ENCODE data around the gene PDPK1. TPM values are rescaled to one million over a fixed set of nuclear protein-coding genes. Genes with fewer than 3 reads are reported as not detected.

Gene PDPK1
- polyA plus RNA-seq, 1 donor from 2014 or later = 45.1 TPM

- Mint-ChIP-seq H3K36me3 (peaks cover 5% of the 10 kb centered on the region), H3K4me3 (peak overlapping the region; percentile 91 to 97 (median 94))
These were observed 23.3 kb upstream of the PDPK1 start for GRCh38 chr16:2514333-2515179.

GRCh38 chr16:2515180-2515851 lies 22.5 kb upstream of the PDPK1 start:
- H3K27ac Mint-ChIP-seq = peak overlapping the region; percentile 95 to 99 (median 99)
- H3K4me3 Mint-ChIP-seq = peak overlapping the region; percentile 91 to 94 (median 92)
- H3K4me1 Mint-ChIP-seq = peaks cover 48 to 55% (median 50%) of the 10 kb centered on the region in 3 donors
- no peaks in the 10 kb centered on the region for H3K9me3 Mint-ChIP-seq
- H3K27me3 Mint-ChIP-seq = peaks cover 2% of the 10 kb centered on the region
- peaks cover 5% of the 10 kb centered on the region for H3K36me3 Mint-ChIP-seq

More at GRCh38 chr16:2514333-2515179, 23.3 kb upstream of the PDPK1 start:
- peak overlapping the region; percentile 95 to 100 (median 99) for H3K27ac Mint-ChIP-seq
- H3K9me3 Mint-ChIP-seq = no peaks in the 10 kb centered on the region
- peaks cover 2% of the 10 kb centered on the region for H3K27me3 Mint-ChIP-seq
- H3K4me1 Mint-ChIP-seq = peaks cover 52 to 57% (median 52%) of the 10 kb centered on the region in 3 donors

- H3K27me3 Mint-ChIP-seq = peaks cover 2% of the 10 kb centered on the region
- H3K9me3 Mint-ChIP-seq = no peaks in the 10 kb centered on the region
- H3K36me3 Mint-ChIP-seq = peaks cover 5% of the 10 kb centered on the region
- peak overlapping the region; percentile 91 to 94 (median 92) for H3K4me3 Mint-ChIP-seq
- peak overlapping the region; percentile 57 to 99 (median 95) for H3K27ac Mint-ChIP-seq
- peaks cover 48 to 63% (median 50%) of the 10 kb centered on the region in 3 donors for H3K4me1 Mint-ChIP-seq
These were observed 21.2 kb upstream of the PDPK1 start for GRCh38 chr16:2516391-2517240.

DNA sequence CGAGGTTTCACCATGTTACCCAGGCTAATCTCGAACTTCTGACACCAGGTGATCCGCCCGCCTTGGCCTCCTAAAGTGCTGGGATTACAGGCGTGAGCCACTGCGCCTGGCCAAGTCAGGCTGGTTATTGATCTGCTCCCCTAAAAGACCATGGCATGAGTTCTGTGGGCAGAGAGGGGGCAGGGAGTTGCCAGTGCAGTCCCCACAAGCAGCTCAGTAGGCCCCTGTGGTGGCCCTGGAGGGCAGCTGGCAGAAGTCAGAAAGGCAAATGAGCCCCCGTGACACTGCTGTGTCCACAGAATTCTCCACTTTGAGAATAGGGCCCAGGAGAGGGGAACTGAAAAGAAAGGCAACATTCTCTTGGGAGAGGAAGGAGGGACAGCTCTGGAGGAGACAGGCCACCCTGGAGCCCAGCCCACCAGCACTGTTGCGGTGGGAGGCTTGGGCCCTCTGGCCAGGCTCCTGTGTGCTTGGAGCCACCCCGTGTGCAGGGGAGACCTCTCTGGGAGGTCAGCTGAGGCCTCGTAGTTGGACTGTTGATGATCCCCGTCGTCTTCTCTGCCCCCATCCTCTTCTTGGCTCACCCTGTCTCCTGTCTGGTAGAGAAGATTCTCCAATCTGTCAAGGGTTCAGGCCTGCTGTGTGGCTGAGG lies 19.7 kb upstream of the PDPK1 start:
- peak overlapping the region; percentile 57 to 99 (median 80) for H3K27ac Mint-ChIP-seq
- peaks cover 2% of the 10 kb centered on the region for H3K27me3 Mint-ChIP-seq
- H3K36me3 Mint-ChIP-seq = peaks cover 5% of the 10 kb centered on the region
- H3K4me1 Mint-ChIP-seq = peaks cover 43 to 59% (median 44%) of the 10 kb centered on the region in 3 donors
- H3K9me3 Mint-ChIP-seq = no peaks in the 10 kb centered on the region
- H3K4me3 Mint-ChIP-seq = peak overlapping the region; percentile 48 to 93 (median 72)

- Mint-ChIP-seq H3K9me3 (no peaks in the 10 kb centered on the region), H3K27me3 (peaks cover 2% of the 10 kb centered on the region), H3K4me3 (peak overlapping the region in 2 of 4 donors; percentile 66 to 93), H3K36me3 (peaks cover 5% of the 10 kb centered on the region), H3K4me1 (peaks cover 40 to 55% (median 40%) of the 10 kb centered on the region in 3 donors), H3K27ac (peak overlapping the region; percentile 96 to 99 (median 99))
These were observed 18.8 kb upstream of the PDPK1 start for GRCh38 chr16:2518823-2519710.

- Mint-ChIP-seq H3K4me1 (peaks cover 40 to 58% (median 44%) of the 10 kb centered on the region in 3 donors), H3K4me3 (peak overlapping the region; percentile 66 to 93 (median 93)), H3K27ac (peak overlapping the region; percentile 96 to 99 (median 99)), H3K27me3 (peaks cover 2% of the 10 kb centered on the region), H3K9me3 (no peaks in the 10 kb centered on the region), H3K36me3 (peaks cover 5% of the 10 kb centered on the region)
These were observed 18.1 kb upstream of the PDPK1 start for GRCh38 chr16:2519711-2520080.

- Mint-ChIP-seq H3K36me3 (peaks cover 3% of the 10 kb centered on the region), H3K27me3 (peaks cover 2% of the 10 kb centered on the region), H3K4me3 (peak within 1 kb of the TSS; percentile 92 to 98 (median 95)), H3K4me1 (peaks cover 37 to 54% (median 41%) of the 10 kb centered on the region in 3 donors), H3K9me3 (no peaks in the 10 kb centered on the region), H3K27ac (peak within 1 kb of the TSS; percentile 99)
These were observed 17.6 kb upstream of the PDPK1 start, which contains the start of gene AMDHD2 for GRCh38 chr16:2520097-2520783. TSS of gene AMDHD2 (plus strand) at chr16:2520371. CDS start at chr16:2520459, 88 bp downstream.

DNA sequence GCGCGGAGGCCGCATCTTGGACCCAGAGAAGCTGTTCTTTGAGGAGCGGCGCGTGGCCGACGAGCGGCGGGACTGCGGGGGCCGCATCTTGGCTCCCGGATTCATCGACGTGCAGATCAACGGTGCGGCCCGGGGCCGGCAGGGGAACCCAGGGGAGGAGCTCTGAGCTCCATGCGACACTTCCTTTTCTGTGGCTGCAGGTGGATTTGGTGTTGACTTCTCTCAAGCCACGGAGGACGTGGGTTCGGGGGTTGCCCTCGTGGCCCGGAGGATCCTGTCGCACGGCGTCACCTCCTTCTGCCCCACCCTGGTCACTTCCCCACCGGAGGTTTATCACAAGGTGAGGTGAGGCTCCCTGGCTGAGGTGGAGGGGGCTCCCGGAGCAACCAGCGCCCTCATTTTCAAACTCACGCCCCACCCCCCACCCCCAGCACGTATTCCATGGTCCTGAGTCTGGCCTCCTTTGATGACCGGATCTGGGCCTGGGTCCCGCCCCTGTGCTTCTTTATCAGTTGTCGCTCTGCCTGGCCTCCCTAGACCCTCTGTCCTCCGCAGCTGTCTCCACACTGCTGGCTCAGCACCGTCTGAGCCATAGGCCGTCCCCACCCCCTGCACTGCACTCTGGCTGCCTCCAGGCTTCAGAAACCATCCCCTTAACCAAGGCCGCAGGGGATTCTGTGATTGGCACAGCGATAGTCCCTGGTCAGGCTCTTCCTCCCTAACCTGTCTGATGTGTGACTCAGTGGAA lies 16.9 kb upstream of the PDPK1 start:
- H3K4me1 Mint-ChIP-seq = peaks cover 30 to 47% (median 34%) of the 10 kb centered on the region in 3 donors

GRCh38 chr16:2523801-2524231 lies 14.0 kb upstream of the PDPK1 start:
- Mint-ChIP-seq H3K27ac (peak overlapping the region; percentile 23 to 99 (median 90)), H3K4me1 (peaks cover 12 to 25% (median 12%) of the 10 kb centered on the region in 3 donors), H3K9me3 (no peaks in the 10 kb centered on the region), H3K4me3 (peak overlapping the region in 3 of 4 donors; percentile 68 to 86 (median 76)), H3K27me3 (no peaks in the 10 kb centered on the region), H3K36me3 (no peaks in the 10 kb centered on the region)

More for the DNA sequence above, 16.9 kb upstream of the PDPK1 start:
- H3K27me3 Mint-ChIP-seq = peaks cover 2% of the 10 kb centered on the region
- H3K9me3 Mint-ChIP-seq = no peaks in the 10 kb centered on the region
- H3K27ac Mint-ChIP-seq = peak overlapping the region; percentile 99
- H3K4me3 Mint-ChIP-seq = peak overlapping the region; percentile 92 to 98 (median 95)
- H3K36me3 Mint-ChIP-seq = peaks cover 3% of the 10 kb centered on the region

- Mint-ChIP-seq H3K4me3 (peak overlapping the region in 1 of 4 donors; percentile 86), H3K9me3 (no peaks in the 10 kb centered on the region), H3K4me1 (peaks cover 8 to 22% (median 12%) of the 10 kb centered on the region in 3 donors), H3K36me3 (no peaks in the 10 kb centered on the region), H3K27ac (peak overlapping the region; percentile 23 to 99 (median 90)), H3K27me3 (no peaks in the 10 kb centered on the region)
These were observed 13.4 kb upstream of the PDPK1 start for GRCh38 chr16:2524339-2524938.

- Mint-ChIP-seq H3K4me3 (peak overlapping the region in 1 of 4 donors; percentile 60), H3K27ac (peak overlapping the region in 1 of 3 donors; percentile 99), H3K4me1 (peaks cover 7 to 11% (median 9%) of the 10 kb centered on the region in 3 donors)
These were observed 11.7 kb upstream of the PDPK1 start for GRCh38 chr16:2526135-2526534.

More at GRCh38 chr16:2526135-2526534, 11.7 kb upstream of the PDPK1 start:
- H3K27me3 Mint-ChIP-seq = no peaks in the 10 kb centered on the region
- H3K36me3 Mint-ChIP-seq = peaks cover 1% of the 10 kb centered on the region
- no peaks in the 10 kb centered on the region for H3K9me3 Mint-ChIP-seq
